22Rv1 (cell line): ENCODE measurements around the gene UGP2.

Experiments
- H3K27ac ChIP-seq: fragments of 450-650 bp; 2 replicates; pipeline ENCODE4 v1.5.1; 2017
- CTCF ChIP-seq: fragments of 450-650 bp; IDR thresholded peaks from 2 replicates; pipeline ENCODE4 v1.5.1; 2017; ENCODE audit warnings: mild to moderate bottlenecking
- ZFX ChIP-seq: fragments of 450-650 bp; IDR thresholded peaks from 2 replicates; pipeline ENCODE4 v1.6.1; 2017; ENCODE audit warnings: antibody characterized with exemption, borderline replicate concordance

UGP2 gene

DNA sequence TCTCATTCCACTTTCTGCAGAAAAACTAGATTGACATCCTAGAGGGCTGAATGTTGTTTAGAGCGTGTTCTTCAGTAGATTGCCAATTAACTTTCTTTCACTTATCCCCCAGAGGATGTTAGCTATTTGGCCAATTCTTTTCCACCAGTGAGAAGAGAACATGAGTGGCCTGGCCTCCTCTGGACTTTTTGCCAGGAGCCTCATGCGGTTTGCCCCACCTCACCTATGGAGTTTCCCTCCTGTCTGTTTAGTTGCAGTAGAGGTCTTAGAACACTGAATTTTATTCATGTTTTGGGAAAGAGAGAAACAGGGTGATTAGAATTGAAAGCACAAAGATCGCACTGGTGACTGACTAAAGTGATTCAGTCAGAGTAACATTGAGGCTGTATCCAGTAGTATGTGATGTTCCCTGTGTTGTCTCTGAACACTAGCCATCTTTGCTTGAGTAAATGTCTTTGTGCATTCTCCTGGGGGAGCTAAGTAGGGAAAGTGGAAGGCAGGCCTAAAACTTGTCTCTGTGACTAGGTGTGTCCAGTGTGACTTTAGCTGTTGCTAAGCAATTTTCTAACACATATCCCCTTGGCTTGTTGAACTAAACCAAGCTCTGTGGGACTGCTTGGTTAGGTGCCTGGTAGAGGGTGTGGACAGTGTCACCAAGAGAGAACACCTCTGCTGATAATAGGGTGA, 34.0 kb downstream of the UGP2 start:
- H3K27ac ChIP-seq = no peak overlapping the region
- no peak for TF ChIP-seq ZFX
- TF ChIP-seq CTCF = no peak

- no peak for TF ChIP-seq CTCF
- TF ChIP-seq ZFX = no peak
- no peak overlapping the region for H3K27ac ChIP-seq
Measured at GRCh38 chr2:63876311-63876710, 34.6 kb downstream of the UGP2 start.

DNA sequence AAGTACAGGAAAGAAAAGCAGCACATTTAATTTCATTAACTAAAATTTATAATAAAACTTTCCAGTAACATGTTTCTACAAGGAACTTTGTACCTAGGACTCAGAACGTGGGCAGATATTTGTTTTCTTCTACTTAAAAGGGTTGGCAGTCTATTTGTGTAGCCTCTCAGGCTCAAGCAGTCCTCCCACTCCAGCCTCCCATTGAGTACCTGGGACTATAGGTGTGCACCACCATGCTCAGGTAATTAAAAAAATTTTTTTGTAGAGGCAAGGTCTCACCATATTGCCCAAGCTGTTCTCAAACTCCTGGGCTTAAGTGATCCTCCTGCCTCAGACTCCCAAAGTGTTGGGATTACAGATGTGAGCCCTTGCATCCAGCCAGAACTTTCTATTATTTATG, 36.8 kb downstream of the UGP2 start:
- no peak for TF ChIP-seq CTCF
- TF ChIP-seq ZFX = no peak
- H3K27ac ChIP-seq = no peak overlapping the region

DNA sequence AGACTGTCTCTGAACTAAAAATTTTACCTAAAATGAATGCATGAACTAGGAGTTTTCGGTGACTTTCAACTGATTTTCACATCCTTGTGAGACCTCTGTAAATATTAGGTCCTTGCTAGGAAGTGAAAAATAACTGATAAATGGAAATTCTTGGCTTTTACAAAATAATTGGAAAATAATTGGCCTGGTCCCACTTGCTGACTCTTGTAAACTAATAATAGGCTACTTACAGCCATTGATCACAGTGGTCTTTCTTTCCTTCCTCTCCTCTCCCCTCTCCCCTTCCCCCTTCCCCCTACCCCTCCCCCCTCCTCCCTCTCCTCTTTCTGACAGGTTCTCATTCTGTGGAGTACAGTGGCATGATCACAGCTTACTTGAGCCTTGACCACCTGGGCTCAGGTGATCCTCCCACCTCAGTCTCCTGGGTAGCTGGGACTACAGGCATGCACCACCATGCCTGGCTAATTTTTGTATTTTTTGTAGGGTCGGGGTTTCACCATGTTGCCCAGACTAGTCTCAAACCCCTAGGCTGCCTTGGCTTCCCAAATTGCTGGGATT, 38.3 kb downstream of the UGP2 start:
- H3K27ac ChIP-seq = no peak overlapping the region

GRCh38 chr2:63880625-63881024, 38.9 kb downstream of the UGP2 start:
- H3K27ac ChIP-seq = no peak overlapping the region
- no peak for TF ChIP-seq ZFX
- TF ChIP-seq CTCF = no peak

More for the DNA sequence above, 38.3 kb downstream of the UGP2 start:
- TF ChIP-seq CTCF (no peak), ZFX (no peak)

DNA sequence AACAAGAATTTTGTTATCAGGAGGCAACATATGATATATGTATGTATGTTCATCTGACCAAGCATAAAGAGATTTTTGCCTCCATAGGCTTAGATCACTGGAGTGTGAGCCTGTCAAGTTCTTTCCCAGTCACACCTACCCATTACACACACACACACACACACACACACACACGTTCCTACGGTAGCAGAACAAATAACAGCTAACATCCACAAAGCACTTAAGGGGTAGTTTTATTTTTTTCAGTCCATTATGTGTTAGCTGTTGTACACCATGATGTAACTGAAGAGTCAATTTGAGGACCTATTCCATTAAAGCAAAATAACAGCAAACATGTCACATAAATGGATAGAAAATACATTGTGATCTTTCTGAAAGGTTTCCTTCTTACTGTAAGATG, 39.5 kb downstream of the UGP2 start:
- H3K27ac ChIP-seq = no peak overlapping the region
- TF ChIP-seq CTCF (no peak), ZFX (no peak)

GRCh38 chr2:63882395-63883105, 40.9 kb downstream of the UGP2 start:
- TF ChIP-seq ZFX (no peak), CTCF (no peak)
- H3K27ac ChIP-seq = no peak overlapping the region
